Activated gamma-delta T cell treated with anti-CD3 and anti-CD28 coated beads, Interleukin-2, amount 50 U/mL, for 16 hours (primary cell): ENCODE measurements around the gene TBX10.
"Not testable (repeated sequence)": the region's sequence is repeated elsewhere in the genome, so short reads cannot be mapped to it uniquely, and the experiment has no call there.

Experiments used
- DNase-seq: peaks from one replicate; pipeline ENCODE4 v3.0.0-alpha.2; 2020; ENCODE audit warnings: low read depth

The TBX10 gene

GRCh38 chr11:67645521-67646461 lies 6.2 kb upstream of the TBX10 start:
- no peak for DNase-seq

GRCh38 chr11:67644472-67645418 lies 5.2 kb upstream of the TBX10 start:
- DNase-seq: no peak

DNA sequence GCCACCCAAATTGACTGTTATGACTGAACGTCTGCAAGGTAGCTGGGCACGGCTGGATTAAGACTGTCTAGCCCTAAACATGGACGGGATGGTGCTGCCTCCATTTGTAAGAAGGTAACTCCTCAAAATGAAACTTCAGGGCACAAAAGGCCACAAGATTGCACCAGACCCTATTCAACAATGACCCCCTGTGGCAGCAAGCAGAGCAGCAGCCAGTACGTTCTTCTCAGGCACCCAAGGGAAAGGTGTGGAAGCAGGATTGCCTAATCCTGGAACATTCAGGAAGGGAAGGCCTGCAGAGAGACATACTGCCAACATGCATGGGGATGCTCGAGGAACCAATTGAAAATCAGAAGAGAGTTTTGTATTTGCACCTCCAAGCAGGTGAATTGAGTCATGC lies 4.5 kb upstream of the TBX10 start:
- DNase-seq: no peak

GRCh38 chr11:67642173-67643120 lies 2.9 kb upstream of the TBX10 start:
- no peak for DNase-seq

DNA sequence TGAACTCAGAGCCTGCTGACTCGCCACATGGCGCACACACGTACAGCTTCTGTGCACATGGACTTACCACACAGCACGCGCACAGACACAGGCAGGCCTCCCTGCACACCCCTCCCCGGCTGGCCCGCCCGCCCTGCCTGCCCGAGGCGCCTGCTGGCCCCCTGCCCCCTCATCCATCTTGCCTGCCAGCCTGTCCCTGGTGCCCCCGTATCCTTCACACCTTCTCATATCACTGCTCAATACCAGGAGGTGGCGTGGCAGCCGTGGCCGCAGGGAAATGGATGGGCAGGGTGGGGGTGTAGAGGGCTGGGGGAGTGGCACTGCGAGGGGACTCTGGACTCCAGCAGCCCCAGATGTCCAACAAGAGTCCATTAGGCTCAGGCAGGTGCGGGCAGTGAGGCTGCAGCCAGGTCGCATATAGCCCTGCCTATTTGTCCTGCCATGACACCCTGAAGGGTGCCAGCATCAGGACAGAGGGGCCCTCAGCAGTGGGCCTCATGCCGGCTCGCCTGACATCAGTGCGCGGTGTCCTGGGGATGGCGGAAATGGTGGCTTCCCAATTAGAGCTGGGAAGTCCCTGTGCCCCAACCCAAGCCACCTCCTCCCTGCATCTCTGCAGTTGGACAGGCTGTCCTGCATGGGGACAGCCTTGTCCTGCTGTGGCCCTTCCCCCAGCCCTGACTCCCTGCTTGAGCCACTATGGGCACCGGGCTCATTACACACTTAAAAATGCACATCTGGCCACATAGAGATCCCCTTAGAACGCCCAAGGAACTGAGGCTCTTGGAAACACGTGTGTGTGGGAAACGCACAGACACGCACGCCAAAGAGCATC lies 2.0 kb upstream of the TBX10 start:
- no peak for DNase-seq

DNA sequence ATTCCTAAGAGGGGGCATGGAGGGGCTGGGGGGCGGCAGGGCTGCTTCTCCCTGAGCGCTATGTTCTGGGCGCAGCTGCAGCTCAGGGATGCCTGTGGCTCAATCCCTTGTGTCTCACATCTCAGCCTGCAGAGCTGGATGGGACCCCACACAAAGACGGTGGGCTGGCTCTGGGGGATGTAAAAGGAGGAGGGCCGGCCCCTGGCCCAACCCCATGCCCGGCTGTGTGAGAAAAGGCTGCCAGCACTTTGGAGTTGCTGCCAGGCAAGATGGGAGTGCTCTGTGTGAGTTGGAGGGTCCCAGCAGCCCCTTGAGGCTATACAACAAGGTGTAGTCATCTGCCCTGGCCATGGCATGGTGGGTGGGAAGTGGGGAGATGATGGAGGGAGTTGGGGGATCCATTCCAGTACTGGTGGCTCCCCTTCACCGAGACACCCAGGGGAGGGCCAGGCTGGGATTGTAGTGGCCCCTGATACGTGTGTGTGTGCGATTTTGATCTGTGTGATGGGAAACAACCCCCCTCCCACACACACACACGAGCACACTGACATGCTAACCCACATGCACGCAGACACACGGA lies 1.3 kb upstream of the TBX10 start:
- no peak for DNase-seq

DNA sequence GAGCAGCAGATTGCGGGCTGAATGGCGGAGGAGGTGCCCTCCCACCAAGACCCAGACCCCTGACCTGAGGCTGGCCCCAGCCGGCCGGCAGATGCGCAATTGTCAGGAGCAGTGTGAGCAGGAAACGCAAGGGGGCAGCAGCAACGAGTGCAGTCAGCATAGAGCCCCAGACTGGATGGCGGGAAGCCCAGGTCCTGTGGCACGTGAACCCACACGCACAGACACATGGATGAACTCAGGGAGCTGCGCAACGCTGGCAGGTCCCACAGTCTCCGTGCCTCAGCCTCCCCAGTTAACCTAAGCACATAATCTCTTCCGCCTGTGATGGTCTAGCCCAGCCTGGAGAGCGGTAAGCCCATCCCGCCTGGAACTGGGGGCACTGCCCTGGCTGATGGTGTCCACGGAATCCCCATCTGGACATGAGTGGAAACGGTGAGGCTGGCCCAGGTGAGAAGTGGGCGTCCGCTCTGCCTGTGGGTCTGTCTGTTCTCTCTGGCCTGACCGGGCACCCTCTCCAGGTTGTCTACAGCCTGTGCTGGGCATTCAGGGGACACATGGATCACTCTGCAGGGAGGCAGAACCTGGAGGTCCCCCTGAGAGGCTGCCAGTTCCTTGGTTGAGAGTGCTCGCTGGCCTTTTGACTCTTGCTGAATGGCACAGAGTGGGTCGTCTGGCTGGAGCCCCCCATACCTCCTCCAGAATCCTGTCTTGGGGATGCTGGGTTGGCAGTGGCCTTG lies 626 bp upstream of the TBX10 start:
- peak; percentile 41 for DNase-seq

DNA sequence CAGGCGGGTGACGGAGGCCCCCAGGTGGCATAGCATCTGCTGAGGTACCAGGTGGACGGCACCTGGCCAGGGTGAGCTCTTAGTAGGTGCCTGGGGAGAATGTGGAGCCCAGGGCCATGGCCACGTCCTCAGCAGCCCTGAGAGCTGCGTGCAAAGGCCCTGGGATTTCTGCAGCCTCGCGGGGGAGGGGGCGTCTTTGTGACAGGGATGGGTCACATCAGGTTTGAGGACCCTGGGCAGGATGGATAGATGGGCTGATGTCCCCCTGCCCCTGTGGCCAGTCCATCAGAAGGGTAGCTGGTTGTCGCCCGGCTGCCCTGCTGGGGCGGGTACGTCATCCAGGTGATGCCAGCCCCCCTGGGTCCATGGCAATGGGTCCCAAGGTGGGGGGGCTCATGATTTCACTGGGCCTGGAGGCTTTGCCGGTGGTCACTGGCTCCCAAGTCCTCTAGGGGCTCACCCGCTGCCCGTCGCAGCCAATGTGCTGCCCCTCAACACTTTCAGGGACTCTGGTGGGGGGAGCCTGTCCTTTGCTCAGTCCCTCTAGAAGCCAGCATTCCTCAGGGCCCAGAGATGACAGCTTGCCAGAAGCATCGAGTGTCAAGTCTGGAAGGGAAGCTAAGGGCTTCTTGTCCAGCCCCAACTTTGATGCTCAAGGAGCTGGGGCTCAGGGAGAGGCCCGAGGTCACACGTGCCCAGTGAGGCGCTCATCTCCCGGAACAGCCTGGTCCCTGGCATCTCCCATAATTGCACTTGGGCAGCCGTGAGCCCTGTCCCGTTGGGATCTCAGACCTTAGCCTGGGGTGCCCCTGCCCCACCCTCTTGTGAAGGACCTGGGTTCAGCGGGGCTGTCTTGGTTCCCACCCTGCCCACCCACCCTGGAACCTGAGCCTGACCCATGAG lies 777 bp downstream of the TBX10 start:
- no peak for DNase-seq

DNA sequence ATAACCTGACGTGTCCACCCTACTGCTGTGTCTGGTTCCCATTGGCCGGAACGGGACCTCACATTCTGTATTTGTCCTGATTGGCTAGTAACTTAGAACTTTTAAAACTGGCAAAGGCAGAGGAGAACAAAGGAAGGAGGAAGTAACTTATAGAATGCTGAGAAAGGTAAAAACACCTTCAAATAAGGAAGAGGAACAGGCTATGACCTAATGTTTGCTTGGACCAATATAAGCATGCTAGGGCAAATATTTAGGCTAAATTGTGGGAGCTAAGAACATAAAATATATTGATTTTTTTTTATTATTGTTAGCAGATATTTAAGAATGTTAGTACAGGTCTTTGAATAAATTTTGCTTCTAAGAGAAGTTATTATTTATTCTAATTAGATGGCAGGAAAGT lies 2.1 kb downstream of the TBX10 start:
- not testable (repeated sequence) for DNase-seq

- no peak for DNase-seq
Measured at GRCh38 chr11:67636962-67637361, 2.6 kb downstream of the TBX10 start.

GRCh38 chr11:67635231-67635521 lies 4.4 kb downstream of the TBX10 start:
- DNase-seq: no peak

- DNase-seq: no peak
Measured at GRCh38 chr11:67634366-67635230, 5.0 kb downstream of the TBX10 start.

GRCh38 chr11:67633758-67634365 lies 5.7 kb downstream of the TBX10 start:
- no peak for DNase-seq

DNA sequence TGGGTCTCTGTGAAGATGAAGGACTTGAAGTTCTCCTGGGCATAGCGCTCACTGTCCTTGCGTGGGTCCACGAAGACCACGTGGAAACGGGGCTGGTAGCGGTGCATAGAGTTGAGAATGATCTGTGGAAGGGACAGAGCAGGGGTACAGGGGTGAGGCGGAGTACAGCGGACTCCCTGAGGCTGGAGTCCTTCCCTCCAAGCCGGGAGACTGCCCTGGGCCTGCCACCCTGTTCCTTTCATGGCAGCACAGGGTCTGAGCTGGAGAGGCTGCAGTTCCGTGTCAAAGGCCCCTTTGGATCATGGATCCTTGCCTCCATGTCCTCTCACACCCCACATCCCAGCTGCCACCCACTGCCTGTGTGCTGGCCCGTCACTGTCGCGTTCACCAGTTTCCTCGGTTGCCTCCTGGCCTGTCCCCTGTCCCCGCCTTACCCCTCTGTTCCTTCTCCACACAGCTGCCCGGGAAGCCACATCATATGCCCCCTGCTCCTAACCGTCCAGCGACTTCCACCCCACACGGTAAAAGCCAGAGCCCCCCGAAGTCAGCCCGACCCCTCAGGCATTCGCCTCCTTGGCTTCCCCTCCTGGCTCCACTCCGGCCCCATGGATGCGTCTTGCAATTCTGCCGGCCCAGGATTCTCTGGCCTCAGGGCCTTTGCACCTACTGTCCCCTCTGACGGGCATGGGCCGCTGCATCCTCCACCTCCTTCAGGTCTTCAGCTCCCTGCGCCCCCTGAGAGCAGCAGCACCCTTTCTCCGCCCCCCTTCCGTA lies 6.4 kb downstream of the TBX10 start:
- DNase-seq: no peak

- DNase-seq: no peak
Measured at GRCh38 chr11:67632175-67632981, 7.2 kb downstream of the TBX10 start.

GRCh38 chr11:67631853-67632174 lies 7.7 kb downstream of the TBX10 start:
- DNase-seq: no peak
